WTC11 (cell line): ENCODE measurements around the gene TMEFF2. TPM values are rescaled to one million over a fixed set of nuclear protein-coding genes. Genes with fewer than 3 reads are reported as not detected.

Source experiments
- ATAC-seq: fragments of 200-7000 bp; cut with Tn5 transposase; 2 replicates; pipeline ENCODE4 v1.10.0; 2021; ENCODE audit warnings: mild to moderate bottlenecking, moderate library complexity
- CTCF ChIA-PET: fragments of 300-600 bp; sonication (Branson Sonifier 250); formaldehyde crosslinking; loops from one replicate; lab custom pipeline; 2021; ENCODE audit warnings: antibody characterized with exemption; lab: Charles Lee
- POLR2A ChIA-PET: fragments of 350-600 bp; sonication (Branson Sonifier 250); formaldehyde crosslinking; loops from one replicate; lab custom pipeline; 2021; ENCODE audit warnings: antibody characterized with exemption; lab: Charles Lee
- DNase-seq: peaks from one replicate; pipeline ENCODE4 v3.0.0; 2021; ENCODE audit warnings: low spot score
- H3K27ac Mint-ChIP-seq: 2 replicates; pipeline ENCODE4 v1.8.0; 2021; ENCODE audit warnings: mixed read lengths
- H3K27me3 Mint-ChIP-seq: 2 replicates; pipeline ENCODE4 v1.8.0; 2021; ENCODE audit warnings: low read depth, mild to moderate bottlenecking, moderate library complexity, mixed read lengths
- H3K36me3 Mint-ChIP-seq: 2 replicates; pipeline ENCODE4 v1.8.0; 2021; ENCODE audit warnings: mixed read lengths
- H3K4me1 Mint-ChIP-seq: 2 replicates; pipeline ENCODE4 v1.8.0; 2022; ENCODE audit warnings: mixed read lengths
- H3K4me3 Mint-ChIP-seq: 2 replicates; pipeline ENCODE4 v1.8.0; 2021; ENCODE audit warnings: mild to moderate bottlenecking, moderate library complexity, mixed read lengths
- H3K9me3 Mint-ChIP-seq: 2 replicates; pipeline ENCODE4 v1.8.0; 2021; ENCODE audit warnings: mixed read lengths
- AFF4 ChIP-seq: sonication (generic); formaldehyde crosslinking; IDR thresholded peaks from 2 replicates; pipeline ENCODE4 v1.8.1; 2023; ENCODE audit warnings: mild to moderate bottlenecking, missing genetic modification reagents, borderline replicate concordance
- CBFB ChIP-seq: sonication (generic); formaldehyde crosslinking; IDR thresholded peaks from 2 replicates; pipeline ENCODE4 v1.8.1; 2022; ENCODE audit warnings: mild to moderate bottlenecking, low read depth, missing genetic modification reagents
- CDX4 ChIP-seq: fragments of 250-450 bp; sonication (Bioruptor Pico); IDR thresholded peaks from 2 replicates; pipeline ENCODE4 v1.9.0; 2021; ENCODE audit warnings: moderate library complexity, mild to moderate bottlenecking, inconsistent platforms, borderline replicate concordance
- CTCF ChIP-seq: fragments of 200-600 bp; IDR thresholded peaks from 2 replicates; pipeline ENCODE4 v1.8.0; 2022; ENCODE audit warnings: antibody characterized with exemption
- E2F1 ChIP-seq: sonication (generic); formaldehyde crosslinking; IDR thresholded peaks from 2 replicates; pipeline ENCODE4 v1.8.0; 2022; ENCODE audit warnings: mild to moderate bottlenecking, missing genetic modification reagents
- ELF4 ChIP-seq: sonication (generic); formaldehyde crosslinking; IDR thresholded peaks from 2 replicates; pipeline ENCODE4 v1.8.1; 2022; ENCODE audit warnings: low read depth, mild to moderate bottlenecking, moderate library complexity, missing genetic modification reagents
- FOXK1 ChIP-seq: sonication (generic); formaldehyde crosslinking; IDR thresholded peaks from 2 replicates; pipeline ENCODE4 v1.8.0; 2022; ENCODE audit warnings: mild to moderate bottlenecking, moderate library complexity, missing genetic modification reagents
- FOXP1 ChIP-seq: sonication (generic); formaldehyde crosslinking; IDR thresholded peaks from 2 replicates; pipeline ENCODE4 v1.8.0; 2022; ENCODE audit warnings: missing genetic modification reagents, mild to moderate bottlenecking, moderate library complexity, borderline replicate concordance
- GTF2I ChIP-seq: fragments of 250-450 bp; sonication (Bioruptor Pico); conservative IDR thresholded peaks from 2 replicates; pipeline ENCODE4 v1.4.0; 2021; ENCODE audit warnings: mild to moderate bottlenecking
- HMGA2 ChIP-seq: fragments of 250-450 bp; sonication (Bioruptor Pico); IDR thresholded peaks from 2 replicates; pipeline ENCODE4 v1.4.0; 2021; ENCODE audit warnings: mild to moderate bottlenecking, moderate library complexity
- IRF1 ChIP-seq: sonication (generic); formaldehyde crosslinking; IDR thresholded peaks from 2 replicates; pipeline ENCODE4 v1.8.0; 2023; ENCODE audit warnings: missing genetic modification reagents
- JUN ChIP-seq: sonication (generic); formaldehyde crosslinking; IDR thresholded peaks from 2 replicates; pipeline ENCODE4 v1.8.0; 2023; ENCODE audit warnings: mild to moderate bottlenecking, missing genetic modification reagents
- NFATC4 ChIP-seq: fragments of 250-450 bp; sonication (Bioruptor Pico); IDR thresholded peaks from 2 replicates; pipeline ENCODE4 v1.9.0; 2021; ENCODE audit warnings: mild to moderate bottlenecking
- RORB ChIP-seq: fragments of 250-450 bp; sonication (Bioruptor Pico); IDR thresholded peaks from 2 replicates; pipeline ENCODE4 v1.9.0; 2021; ENCODE audit warnings: mild to moderate bottlenecking
- TEAD4 ChIP-seq: sonication (generic); formaldehyde crosslinking; IDR thresholded peaks from 2 replicates; pipeline ENCODE4 v1.8.0; 2022; ENCODE audit warnings: mild to moderate bottlenecking, missing genetic modification reagents
- ZBTB43 ChIP-seq: sonication (generic); formaldehyde crosslinking; IDR thresholded peaks from 2 replicates; pipeline ENCODE4 v1.8.1; 2023; ENCODE audit warnings: mild to moderate bottlenecking, missing genetic modification reagents
- ZNF219 ChIP-seq: sonication (generic); formaldehyde crosslinking; IDR thresholded peaks from 2 replicates; pipeline ENCODE4 v1.8.0; 2023; ENCODE audit warnings: missing genetic modification reagents, mild to moderate bottlenecking, borderline replicate concordance
- ZNF512 ChIP-seq: sonication (generic); formaldehyde crosslinking; IDR thresholded peaks from 2 replicates; pipeline ENCODE4 v1.8.1; 2022; ENCODE audit warnings: missing genetic modification reagents, borderline replicate concordance
- ZNF671 ChIP-seq: fragments of 250-450 bp; sonication (Bioruptor Pico); IDR thresholded peaks from 2 replicates; pipeline ENCODE4 v1.8.0; 2021; ENCODE audit warnings: mild to moderate bottlenecking
- total RNA-seq: library from RNA; stranded (reverse); gene quantifications from 3 replicates; pipeline ENCODE4 v1.2.3, GENCODE V29; 2021

Gene TMEFF2
- total RNA-seq, 1 experiment from 2014 or later: 2.3 TPM

GRCh38 chr2:191985740-191986139 is 209.0 kb downstream of the TMEFF2 start:
- CTCF ChIA-PET: no interaction called here
- Mint-ChIP-seq H3K27me3 (no peaks in the 10 kb centered on the region), H3K36me3 (no peaks in the 10 kb centered on the region), H3K9me3 (no peaks in the 10 kb centered on the region), H3K4me3 (no peak overlapping the region), H3K27ac (no peak overlapping the region), H3K4me1 (peaks cover 14% of the 10 kb centered on the region)
- DNase-seq (no peak), ATAC-seq (no peak)
- POLR2A ChIA-PET: no interaction called here
- TF ChIP-seq GTF2I (CRISPR knock-in tag) (no peak), CBFB (no peak)

- no peak overlapping the region for H3K27ac Mint-ChIP-seq
- no peak for ATAC-seq
- POLR2A ChIA-PET: no interaction called here
- no peak overlapping the region for H3K4me3 Mint-ChIP-seq
- no peaks in the 10 kb centered on the region for H3K9me3 Mint-ChIP-seq
- TF ChIP-seq FOXK1 (CRISPR knock-in tag) (no peak), FOXP1 (CRISPR knock-in tag) (no peak), ZNF671 (CRISPR knock-in tag) (no peak), IRF1 (CRISPR knock-in tag) (no peak), AFF4 (CRISPR knock-in tag) (no peak), ELF4 (CRISPR knock-in tag) (no peak), JUN (no peak), CTCF (no peak), HMGA2 (no peak), TEAD4 (CRISPR knock-in tag) (no peak), CBFB (no peak), ZNF512 (CRISPR knock-in tag) (no peak), ZNF219 (no peak), RORB (CRISPR knock-in tag) (no peak), CDX4 (CRISPR knock-in tag) (no peak), E2F1 (CRISPR knock-in tag) (no peak), NFATC4 (CRISPR knock-in tag) (no peak), ZBTB43 (no peak)
- CTCF ChIA-PET: no interaction called here
- H3K4me1 Mint-ChIP-seq: peaks cover 29% of the 10 kb centered on the region
- DNase-seq: no peak
- H3K27me3 Mint-ChIP-seq: no peaks in the 10 kb centered on the region
- no peaks in the 10 kb centered on the region for H3K36me3 Mint-ChIP-seq
Measured at GRCh38 chr2:191983591-191983990, 211.1 kb downstream of the TMEFF2 start.
